PFSK-1 (cell line): ENCODE results near the gene CAMKMT.

Source experiments
- POLR2AphosphoS5 ChIP-seq: IDR thresholded peaks from 2 replicates; pipeline ENCODE4 v1.6.1; 2012; ENCODE audit warnings: low read depth, mild to moderate bottlenecking, control low read depth, low read length, moderate library complexity
- REST ChIP-seq, 2 experiments: IDR thresholded peaks; 2 replicates each; pipeline versions ENCODE4 v1.6.1 to v1.8.0; 2011 to 2012; ENCODE audit warnings: low read depth in 2 of 2, low read length in 2 of 2, control low read depth in 1 of 2, inconsistent platforms in 1 of 2, mild to moderate bottlenecking in 1 of 2, moderate library complexity in 1 of 2; ENCODE audit not compliant: insufficient read depth in 1 of 2
- TAF1 ChIP-seq: IDR thresholded peaks from 2 replicates; pipeline ENCODE4 v1.6.1; 2012; ENCODE audit warnings: low read length, control low read depth, borderline replicate concordance; ENCODE audit not compliant: insufficient read depth

DNA sequence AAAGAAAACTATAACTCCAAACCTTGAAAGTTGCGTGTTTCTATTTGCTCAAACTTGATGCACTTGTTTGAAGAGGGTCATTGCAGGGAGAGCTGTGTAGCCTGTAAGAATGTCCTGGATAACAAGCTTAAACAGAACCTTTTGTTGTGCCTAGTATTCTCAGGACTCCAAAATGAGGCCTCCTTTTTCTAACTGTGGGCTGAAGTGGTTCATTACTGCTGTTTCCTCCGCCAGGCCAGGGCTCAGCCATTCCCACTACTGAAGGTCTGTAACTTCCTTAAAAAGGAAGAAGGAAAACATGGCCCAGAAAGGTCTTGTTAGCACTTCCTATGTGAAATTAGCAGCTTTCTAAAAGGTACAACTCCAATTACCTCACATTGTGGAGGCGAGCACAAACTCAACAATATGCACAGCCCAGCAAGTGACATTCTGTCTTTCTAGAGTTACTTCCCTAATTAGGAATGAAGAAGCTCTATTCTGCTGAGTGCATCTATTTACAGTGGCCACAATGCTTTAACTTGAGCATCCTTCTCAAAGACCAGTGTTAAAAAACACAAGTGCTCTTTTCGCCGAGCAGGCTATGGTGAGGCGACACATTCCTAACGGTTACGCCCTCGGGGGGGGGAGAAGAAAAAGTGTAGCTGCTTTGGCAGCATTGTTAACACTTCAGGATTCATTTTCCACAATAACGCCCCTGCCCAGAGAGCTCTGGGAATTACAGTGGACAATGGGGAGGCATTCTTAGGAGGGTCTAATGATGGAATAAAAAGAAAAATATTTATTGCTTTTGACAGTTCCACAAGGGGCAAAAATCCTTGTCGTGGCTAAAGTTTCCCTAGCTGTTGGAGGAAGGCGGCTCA is 442.9 kb downstream of the CAMKMT start:
- TF ChIP-seq POLR2AphosphoS5 (no peak), REST (IDR thresholded peaks at IDR 0.05; ENCODE audit: insufficient read depth in 1 of 2, low read depth in 2 of 2, low read length in 2 of 2) (no peak), TAF1 (no peak)
